Gastroesophageal sphincter (tissue), 3 donors: ENCODE results near the gene DCXR.

Experiments
- CTCF ChIP-seq, 4 experiments: fragments of 200-600 bp in 2 of 4; fragments of 450-650 bp in 2 of 4; sonication (generic) in 1 of 4; IDR thresholded peaks; one replicate each; pipeline ENCODE4 v1.5.1; 2017 to 2019; ENCODE audit warnings: antibody characterized with exemption in 4 of 4, mild to moderate bottlenecking in 2 of 4, moderate library complexity in 2 of 4
- EP300 ChIP-seq: sonication (generic); formaldehyde crosslinking; IDR thresholded peaks from one replicate; pipeline ENCODE4 v1.6.1; 2017; ENCODE audit warnings: antibody characterized with exemption, mild to moderate bottlenecking
- POLR2A ChIP-seq, 2 donors: fragments of 450-650 bp; IDR thresholded peaks; one replicate each; pipeline ENCODE4 v1.6.1; 2017; ENCODE audit warnings: antibody characterized with exemption in 2 of 2, mild to moderate bottlenecking in 2 of 2, moderate library complexity in 1 of 2

GRCh38 chr17:82055023-82055964 is 17.8 kb upstream of the DCXR start:
- no peak for TF ChIP-seq EP300
- TF ChIP-seq CTCF (IDR thresholded peaks at IDR 0.05), result no peak
- no peak for TF ChIP-seq POLR2A (IDR thresholded peaks at IDR 0.05)
